ENCODE data around the gene ACSS1.

DNA sequence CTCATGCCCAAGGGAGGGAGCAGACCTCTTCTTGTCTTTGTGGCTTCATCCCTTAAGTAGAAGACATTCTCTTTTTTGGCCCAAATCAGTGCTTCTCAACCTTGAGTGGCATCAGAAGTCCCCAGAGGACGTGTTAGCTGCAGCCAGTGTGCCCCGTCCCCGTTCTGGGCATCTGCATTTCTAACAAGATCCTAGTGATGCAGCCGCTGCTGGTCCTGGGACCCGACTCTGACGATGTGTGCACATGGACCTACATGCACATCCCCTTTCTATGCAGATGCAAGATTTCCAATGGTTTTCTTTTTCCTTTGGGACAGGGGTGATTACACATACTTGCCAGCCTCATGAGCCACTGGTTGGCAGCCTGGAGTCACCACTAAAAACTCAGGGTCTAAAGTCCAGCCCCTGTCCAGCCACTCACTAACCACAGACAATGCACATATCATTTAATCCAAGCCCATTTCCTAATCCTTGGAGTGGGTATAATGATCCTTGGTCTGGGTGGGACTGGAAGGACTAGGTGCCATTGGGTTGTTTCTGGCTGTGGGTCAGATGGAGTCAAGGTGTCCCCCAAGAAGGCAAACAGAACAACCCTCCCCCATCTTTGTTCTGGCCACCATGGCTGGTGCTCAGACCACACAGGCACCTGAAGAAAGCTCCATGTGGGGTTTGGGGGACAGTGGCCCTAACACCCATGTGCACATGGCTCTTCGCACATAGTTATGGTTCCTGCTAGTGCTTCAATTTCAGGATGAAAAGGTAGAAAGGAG is 6.4 kb downstream of the ACSS1 start:
- TF ChIP-seq, protein P1, sequence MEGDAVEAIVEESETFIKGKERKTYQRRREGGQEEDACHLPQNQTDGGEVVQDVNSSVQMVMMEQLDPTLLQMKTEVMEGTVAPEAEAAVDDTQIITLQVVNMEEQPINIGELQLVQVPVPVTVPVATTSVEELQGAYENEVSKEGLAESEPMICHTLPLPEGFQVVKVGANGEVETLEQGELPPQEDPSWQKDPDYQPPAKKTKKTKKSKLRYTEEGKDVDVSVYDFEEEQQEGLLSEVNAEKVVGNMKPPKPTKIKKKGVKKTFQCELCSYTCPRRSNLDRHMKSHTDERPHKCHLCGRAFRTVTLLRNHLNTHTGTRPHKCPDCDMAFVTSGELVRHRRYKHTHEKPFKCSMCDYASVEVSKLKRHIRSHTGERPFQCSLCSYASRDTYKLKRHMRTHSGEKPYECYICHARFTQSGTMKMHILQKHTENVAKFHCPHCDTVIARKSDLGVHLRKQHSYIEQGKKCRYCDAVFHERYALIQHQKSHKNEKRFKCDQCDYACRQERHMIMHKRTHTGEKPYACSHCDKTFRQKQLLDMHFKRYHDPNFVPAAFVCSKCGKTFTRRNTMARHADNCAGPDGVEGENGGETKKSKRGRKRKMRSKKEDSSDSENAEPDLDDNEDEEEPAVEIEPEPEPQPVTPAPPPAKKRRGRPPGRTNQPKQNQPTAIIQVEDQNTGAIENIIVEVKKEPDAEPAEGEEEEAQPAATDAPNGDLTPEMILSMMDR (IDR thresholded peaks at IDR 0.05): no peak
- TF ChIP-seq EZH2 (IDR thresholded peaks at IDR 0.05) (no peak), EZH2phosphoT487 (IDR thresholded peaks at IDR 0.05) (no peak)

Data from neural progenitor cell (in vitro differentiated cells).